Measurements from ENCODE around the gene HNRNPC. TPM values are rescaled to one million over a fixed set of nuclear protein-coding genes. Genes with fewer than 3 reads are reported as not detected.
"Not testable (repeated sequence)": the region's sequence is repeated elsewhere in the genome, so short reads cannot be mapped to it uniquely, and the experiment has no call there.

HNRNPC gene
- polyA plus RNA-seq, 2 of the 4 experiments (the other 2 are of a cell fraction) = 1,057 to 1,069 TPM

GRCh38 chr14:21287168-21287567 lies 17.9 kb upstream of the HNRNPC start (continued):
- no peak for TF ChIP-seq REST (IDR thresholded peaks at IDR 0.05)

- H3K9me3 ChIP-seq; FAIRE-seq; ATAC-seq; DNase-seq (ENCODE audit: low read depth in 1 of 2, low spot score in 1 of 2); POLR2A ChIA-PET; H3K4me1 ChIP-seq; H3K4me3 ChIP-seq; H3K4me2 ChIP-seq: not testable (repeated sequence)
- CTCF ChIA-PET = interaction anchor here (0.5 kb wide), 1 partner anchor 33 kb away, joined by 5 read pairs; no protein-coding TSS in a partner anchor
- 91% methylated on average over 2 of the region's 2 CpGs for WGBS (ENCODE audit: missing lambda C conversion rate)
- 0 out of 6 replicates have a peak overlapping the region, but pooled peaks of 1 of the 2 experiments have one; percentile 14 for H3K27ac ChIP-seq
These were observed 17.3 kb upstream of the HNRNPC start for GRCh38 chr14:21286516-21286915.

GRCh38 chr14:21281917-21282316 lies 12.7 kb upstream of the HNRNPC start:
- DNase-seq (ENCODE audit: low read depth in 1 of 2, low spot score in 1 of 2); H3K4me2 ChIP-seq; H3K4me1 ChIP-seq; H3K9me3 ChIP-seq; ATAC-seq; FAIRE-seq; H3K27ac ChIP-seq; H3K4me3 ChIP-seq: not testable (repeated sequence)
- ChIA-PET POLR2A (interaction anchor here (1.0 kb wide), 1 partner anchor 10 kb away, joined by 3 read pairs; no protein-coding TSS in a partner anchor), CTCF (interaction anchor here (0.7 kb wide), 1 partner anchor 211 kb away, joined by 5 read pairs; no protein-coding TSS in a partner anchor)
- peak; percentile 36 for TF ChIP-seq MAFK (IDR thresholded peaks at IDR 0.05; ENCODE audit: partially characterized antibody)
- WGBS (ENCODE audit: missing lambda C conversion rate) = 73% methylated on average over 8 of the region's 8 CpGs

- DNase-seq (ENCODE audit: low read depth in 1 of 2, low spot score in 1 of 2) = no peak
- no peak for ATAC-seq
- TF ChIP-seq KDM5A (IDR thresholded peaks at IDR 0.05) (no peak), CBX2 (IDR thresholded peaks at IDR 0.05; ENCODE audit: borderline replicate concordance, low read depth) (no peak), MAZ (IDR thresholded peaks at IDR 0.05; ENCODE audit: borderline replicate concordance, low read depth, low read length) (no peak), RFX5 (IDR thresholded peaks at IDR 0.05) (no peak), JUNB (IDR thresholded peaks at IDR 0.05) (no peak), ZSCAN20 (CRISPR knock-in tag; IDR thresholded peaks at IDR 0.05) (no peak), TFCP2L1 (CRISPR knock-in tag; IDR thresholded peaks at IDR 0.05) (no peak), NPAS2 (CRISPR knock-in tag; IDR thresholded peaks at IDR 0.05; ENCODE audit: borderline replicate concordance) (no peak), CHD2 (IDR thresholded peaks at IDR 0.05; ENCODE audit: low read length, partially characterized antibody) (no peak)
- FAIRE-seq = no peak
- POLR2A ChIA-PET = no interaction called here
- no peak within 1 kb of the TSS for H3K27ac ChIP-seq
- no peak within 1 kb of the TSS for H3K4me3 ChIP-seq
- no peak within 1 kb of the TSS for H3K4me2 ChIP-seq
- 93% methylated on average over 2 of the region's 2 CpGs for whole genome bisulfite sequencing (ENCODE audit: missing lambda C conversion rate)
- CTCF ChIA-PET = interaction anchor here (0.6 to 1.1 kb wide), 2 partner anchors 15 to 59 kb away, joined by 3 to 4 read pairs; no protein-coding TSS in a partner anchor
- H3K4me1 ChIP-seq = no peaks in the 10 kb centered on the region
- H3K9me3 ChIP-seq = no peaks in the 10 kb centered on the region
These were observed 10.5 kb upstream of the HNRNPC start, which contains the start of gene RPGRIP1 for GRCh38 chr14:21279783-21280182. TSS of gene RPGRIP1 (plus strand) at chr14:21280083. CDS start at chr14:21287977, 7,894 bp downstream.

- Histone ChIP-seq H3K9me3 (no peaks in the 10 kb centered on the region), H3K4me3 (no peak overlapping the region), H3K4me2 (no peak overlapping the region), H3K27ac (no peak overlapping the region), H3K4me1 (no peaks in the 10 kb centered on the region)
- DNase-seq (ENCODE audit: low read depth in 1 of 2, low spot score in 1 of 2) (no peak), FAIRE-seq (no peak), ATAC-seq (no peak)
- CTCF ChIA-PET = interaction anchor here (0.6 to 0.7 kb wide), 2 partner anchors 13 to 229 kb away, joined by 3 to 4 read pairs; no protein-coding TSS in a partner anchor
- POLR2A ChIA-PET = no interaction called here
- TF ChIP-seq MYC (IDR thresholded peaks at IDR 0.05; ENCODE audit: borderline replicate concordance, low read length) = no peak
- TF ChIP-seq GATA3 (IDR thresholded peaks at IDR 0.05; ENCODE audit: borderline replicate concordance) = no peak
- TF ChIP-seq RFX5 (IDR thresholded peaks at IDR 0.05) = no peak
- no peak for TF ChIP-seq JUN (IDR thresholded peaks at IDR 0.05)
- TF ChIP-seq SMC3 (IDR thresholded peaks at IDR 0.05) = no peak
- no peak for TF ChIP-seq RNF2 (IDR thresholded peaks at IDR 0.05; ENCODE audit: borderline replicate concordance, low read depth)
- 74% methylated on average over 4 of the region's 4 CpGs for WGBS (ENCODE audit: missing lambda C conversion rate)
These were observed 9.4 kb upstream of the HNRNPC start for GRCh38 chr14:21278632-21279031.
